Liver (tissue), 9 donors: ENCODE data around the gene TNK2. TPM values are rescaled to one million over a fixed set of nuclear protein-coding genes. Genes with fewer than 3 reads are reported as not detected.

Source experiments
- DNase-seq: peaks from one replicate; pipeline ENCODE4 v3.0.0-alpha.2; 2017; ENCODE audit warnings: low spot score
- H3K27ac ChIP-seq, 2 donors: one replicate each; pipeline ENCODE4 v1.7.0; 2013; ENCODE audit warnings: inconsistent platforms in 2 of 2, low read length in 2 of 2, control low read depth in 1 of 2, low read depth in 1 of 2, mild to moderate bottlenecking in 1 of 2
- H3K27me3 ChIP-seq, 4 donors: one replicate each; pipeline versions ENCODE4 v1.6.1 to v1.7.0; 2013; ENCODE audit warnings: low read length in 3 of 4, inconsistent platforms in 1 of 4, mild to moderate bottlenecking in 1 of 4, moderate library complexity in 1 of 4; ENCODE audit not compliant: control insufficient read depth in 4 of 4, insufficient read depth in 4 of 4
- H3K36me3 ChIP-seq, 4 donors: one replicate each; pipeline versions ENCODE4 v1.6.1 to v1.7.0; 2013; ENCODE audit warnings: low read length in 3 of 4, mild to moderate bottlenecking in 3 of 4, low read depth in 1 of 4, moderate library complexity in 1 of 4; ENCODE audit not compliant: control insufficient read depth in 4 of 4, insufficient read depth in 3 of 4
- H3K4me1 ChIP-seq, 4 donors: one replicate each; pipeline versions ENCODE4 v1.6.1 to v1.7.0; 2013; ENCODE audit warnings: low read length in 3 of 4, mild to moderate bottlenecking in 3 of 4, moderate library complexity in 1 of 4; ENCODE audit not compliant: control insufficient read depth in 4 of 4, insufficient read depth in 4 of 4
- H3K4me3 ChIP-seq, 3 donors: one replicate each; pipeline versions ENCODE4 v1.6.1 to v1.7.0; 2013; ENCODE audit warnings: low read length in 3 of 3, control low read depth in 1 of 3, low read depth in 1 of 3, mild to moderate bottlenecking in 1 of 3
- H3K9ac ChIP-seq, 2 donors: one replicate each; pipeline ENCODE4 v1.7.0; 2013; ENCODE audit warnings: low read length in 2 of 2, mild to moderate bottlenecking in 2 of 2, moderate library complexity in 2 of 2, control low read depth in 1 of 2, low read depth in 1 of 2
- H3K9me3 ChIP-seq, 4 donors: one replicate each; pipeline versions ENCODE4 v1.6.1 to v1.7.0; 2013; ENCODE audit warnings: low read length in 3 of 4; ENCODE audit not compliant: control insufficient read depth in 4 of 4
- EGR1 ChIP-seq, 2 donors: IDR thresholded peaks; 2 replicates each; pipeline ENCODE4 v1.6.1; 2016 to 2018; ENCODE audit warnings: antibody characterized with exemption in 2 of 2, low read depth in 2 of 2
- FOXA1 ChIP-seq: IDR thresholded peaks from 2 replicates; pipeline ENCODE4 v1.6.1; 2016; ENCODE audit warnings: antibody characterized with exemption
- FOXA2 ChIP-seq: IDR thresholded peaks from 2 replicates; pipeline ENCODE4 v1.6.1; 2016; ENCODE audit warnings: antibody characterized with exemption
- GABPA ChIP-seq, 2 donors: IDR thresholded peaks in 1 of 2; conservative IDR thresholded peaks in 1 of 2; 2 replicates each; pipeline ENCODE4 v1.6.1; 2016; ENCODE audit warnings: antibody characterized with exemption in 2 of 2, mild to moderate bottlenecking in 1 of 2, moderate library complexity in 1 of 2
- HNF4A ChIP-seq, 2 donors: conservative IDR thresholded peaks; 2 replicates each; pipeline ENCODE4 v1.6.1; 2016; ENCODE audit warnings: antibody characterized with exemption in 2 of 2, mild to moderate bottlenecking in 2 of 2
- HNF4G ChIP-seq: IDR thresholded peaks from 2 replicates; pipeline ENCODE4 v1.6.1; 2016; ENCODE audit warnings: antibody characterized with exemption
- JUND ChIP-seq, 2 donors: IDR thresholded peaks; 2 replicates each; pipeline ENCODE4 v1.6.1; 2016; ENCODE audit warnings: antibody characterized with exemption in 2 of 2
- NR2F2 ChIP-seq: IDR thresholded peaks from 2 replicates; pipeline ENCODE4 v1.6.1; 2016; ENCODE audit warnings: antibody characterized with exemption
- RAD21 ChIP-seq, 2 donors: IDR thresholded peaks; 2 replicates each; pipeline ENCODE4 v1.6.1; 2016; ENCODE audit warnings: antibody characterized with exemption in 2 of 2, mild to moderate bottlenecking in 2 of 2
- RXRA ChIP-seq, 2 donors: IDR thresholded peaks; 2 replicates each; pipeline ENCODE4 v1.6.1; 2017 to 2018; ENCODE audit warnings: antibody characterized with exemption in 2 of 2, mild to moderate bottlenecking in 1 of 2
- SP1 ChIP-seq: IDR thresholded peaks from 2 replicates; pipeline ENCODE4 v1.6.1; 2018; ENCODE audit warnings: antibody characterized with exemption, mild to moderate bottlenecking
- TAF1 ChIP-seq: conservative IDR thresholded peaks from 2 replicates; pipeline ENCODE4 v1.6.1; 2016; ENCODE audit warnings: antibody characterized with exemption, mild to moderate bottlenecking
- YY1 ChIP-seq: IDR thresholded peaks from 2 replicates; pipeline ENCODE4 v1.6.1; 2016; ENCODE audit warnings: antibody characterized with exemption, mild to moderate bottlenecking
- WGBS: extraction: QIAGEN DNeasy Blood & Tissue Kit; methylation state at CpG from one replicate; pipeline ENCODE4 v1.1.7; 2013; 5-methylcytosine and 5-hydroxymethylcytosine counted together
- polyA plus RNA-seq, 2 donors: library from polyadenylated mRNA; stranded (reverse) in 1 of 2; unstranded in 1 of 2; fragments of 200-250 nt in 1 of 2; fragments of >200 nt in 1 of 2; fragmentation: Nextera tagmentation in 1 of 2; extraction: Ambion mirVana in 1 of 2; gene quantifications; one replicate each; pipeline versions ENCODE4 v1.2.1 to v1.2.3, GENCODE V29; 2013 to 2015
- total RNA-seq, 2 donors: library from RNA; depleted of rRNA; stranded (reverse); fragments of >200 nt; gene quantifications; one replicate each; pipeline ENCODE4 v1.2.3, GENCODE V29; 2014
- TF ChIP-seq, protein P1 (sequence below): IDR thresholded peaks from 2 replicates; pipeline ENCODE4 v1.6.1; 2016; ENCODE audit warnings: antibody characterized with exemption
- TF ChIP-seq, protein P2 (sequence below): fragments of 150-350 bp; IDR thresholded peaks from 2 replicates; pipeline ENCODE4 v1.5.1; 2017; ENCODE audit warnings: improper control_type of control experiment, low read depth, low read length; ENCODE audit not compliant: missing input control
- TF ChIP-seq, protein P3 (sequence below): IDR thresholded peaks from 2 replicates; pipeline ENCODE4 v1.6.1; 2016; ENCODE audit warnings: antibody characterized with exemption, mild to moderate bottlenecking
- TF ChIP-seq, protein P4 (sequence below): IDR thresholded peaks from 2 replicates; pipeline ENCODE4 v1.6.1; 2016; ENCODE audit warnings: antibody characterized with exemption
- TF ChIP-seq, protein P5 (sequence below): IDR thresholded peaks from 2 replicates; pipeline ENCODE4 v1.6.1; 2016; ENCODE audit warnings: antibody characterized with exemption
- donor health status: healthy.
- donor health status: healthy.
- donor health status: healthy.
- donor health status: healthy.
- donor health status: healthy.

The TNK2 gene
- total and polyA plus RNA-seq, 4 donors, result 4.0 to 12.2 (median 8.8) TPM

DNA sequence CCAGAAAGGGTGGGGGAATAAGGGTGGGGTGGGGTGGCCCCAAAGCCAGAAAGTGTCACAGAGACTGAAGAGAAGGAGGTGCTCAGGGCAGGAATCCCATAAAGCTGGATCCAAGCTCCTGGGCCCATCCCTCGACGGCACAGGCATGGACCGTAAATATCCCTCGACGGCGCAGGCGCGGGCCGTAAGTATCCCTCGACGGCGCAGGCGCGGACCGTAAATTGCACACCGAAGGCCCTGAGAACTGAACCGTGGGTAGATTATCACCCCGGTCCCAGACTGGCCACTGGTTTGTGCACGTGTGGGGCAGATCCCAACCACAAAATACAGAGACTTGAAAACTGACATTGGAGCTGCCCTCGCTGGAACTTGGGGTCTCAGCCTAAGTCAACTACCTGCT lies 55.3 kb downstream of the TNK2 start:
- no peaks in the 10 kb centered on the region for H3K36me3 ChIP-seq
- no peaks in the 10 kb centered on the region for H3K9me3 ChIP-seq
- TF ChIP-seq GABPA (IDR thresholded peaks at IDR 0.05 in 1 of 2, conservative IDR thresholded peaks at IDR 0.05 in 1 of 2), result no peak
- TF ChIP-seq, protein P1, sequence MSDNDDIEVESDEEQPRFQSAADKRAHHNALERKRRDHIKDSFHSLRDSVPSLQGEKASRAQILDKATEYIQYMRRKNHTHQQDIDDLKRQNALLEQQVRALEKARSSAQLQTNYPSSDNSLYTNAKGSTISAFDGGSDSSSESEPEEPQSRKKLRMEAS, result no peak
- no peak for TF ChIP-seq TAF1
- no peak for TF ChIP-seq FOXA1
- TF ChIP-seq, protein P2, sequence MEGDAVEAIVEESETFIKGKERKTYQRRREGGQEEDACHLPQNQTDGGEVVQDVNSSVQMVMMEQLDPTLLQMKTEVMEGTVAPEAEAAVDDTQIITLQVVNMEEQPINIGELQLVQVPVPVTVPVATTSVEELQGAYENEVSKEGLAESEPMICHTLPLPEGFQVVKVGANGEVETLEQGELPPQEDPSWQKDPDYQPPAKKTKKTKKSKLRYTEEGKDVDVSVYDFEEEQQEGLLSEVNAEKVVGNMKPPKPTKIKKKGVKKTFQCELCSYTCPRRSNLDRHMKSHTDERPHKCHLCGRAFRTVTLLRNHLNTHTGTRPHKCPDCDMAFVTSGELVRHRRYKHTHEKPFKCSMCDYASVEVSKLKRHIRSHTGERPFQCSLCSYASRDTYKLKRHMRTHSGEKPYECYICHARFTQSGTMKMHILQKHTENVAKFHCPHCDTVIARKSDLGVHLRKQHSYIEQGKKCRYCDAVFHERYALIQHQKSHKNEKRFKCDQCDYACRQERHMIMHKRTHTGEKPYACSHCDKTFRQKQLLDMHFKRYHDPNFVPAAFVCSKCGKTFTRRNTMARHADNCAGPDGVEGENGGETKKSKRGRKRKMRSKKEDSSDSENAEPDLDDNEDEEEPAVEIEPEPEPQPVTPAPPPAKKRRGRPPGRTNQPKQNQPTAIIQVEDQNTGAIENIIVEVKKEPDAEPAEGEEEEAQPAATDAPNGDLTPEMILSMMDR, result no peak
- TF ChIP-seq NR2F2, result no peak
- no peak for TF ChIP-seq FOXA2
- TF ChIP-seq RAD21 (IDR thresholded peaks at IDR 0.05), result no peak
- no peak for TF ChIP-seq YY1
- TF ChIP-seq, protein P3, sequence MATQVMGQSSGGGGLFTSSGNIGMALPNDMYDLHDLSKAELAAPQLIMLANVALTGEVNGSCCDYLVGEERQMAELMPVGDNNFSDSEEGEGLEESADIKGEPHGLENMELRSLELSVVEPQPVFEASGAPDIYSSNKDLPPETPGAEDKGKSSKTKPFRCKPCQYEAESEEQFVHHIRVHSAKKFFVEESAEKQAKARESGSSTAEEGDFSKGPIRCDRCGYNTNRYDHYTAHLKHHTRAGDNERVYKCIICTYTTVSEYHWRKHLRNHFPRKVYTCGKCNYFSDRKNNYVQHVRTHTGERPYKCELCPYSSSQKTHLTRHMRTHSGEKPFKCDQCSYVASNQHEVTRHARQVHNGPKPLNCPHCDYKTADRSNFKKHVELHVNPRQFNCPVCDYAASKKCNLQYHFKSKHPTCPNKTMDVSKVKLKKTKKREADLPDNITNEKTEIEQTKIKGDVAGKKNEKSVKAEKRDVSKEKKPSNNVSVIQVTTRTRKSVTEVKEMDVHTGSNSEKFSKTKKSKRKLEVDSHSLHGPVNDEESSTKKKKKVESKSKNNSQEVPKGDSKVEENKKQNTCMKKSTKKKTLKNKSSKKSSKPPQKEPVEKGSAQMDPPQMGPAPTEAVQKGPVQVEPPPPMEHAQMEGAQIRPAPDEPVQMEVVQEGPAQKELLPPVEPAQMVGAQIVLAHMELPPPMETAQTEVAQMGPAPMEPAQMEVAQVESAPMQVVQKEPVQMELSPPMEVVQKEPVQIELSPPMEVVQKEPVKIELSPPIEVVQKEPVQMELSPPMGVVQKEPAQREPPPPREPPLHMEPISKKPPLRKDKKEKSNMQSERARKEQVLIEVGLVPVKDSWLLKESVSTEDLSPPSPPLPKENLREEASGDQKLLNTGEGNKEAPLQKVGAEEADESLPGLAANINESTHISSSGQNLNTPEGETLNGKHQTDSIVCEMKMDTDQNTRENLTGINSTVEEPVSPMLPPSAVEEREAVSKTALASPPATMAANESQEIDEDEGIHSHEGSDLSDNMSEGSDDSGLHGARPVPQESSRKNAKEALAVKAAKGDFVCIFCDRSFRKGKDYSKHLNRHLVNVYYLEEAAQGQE, result no peak
- TF ChIP-seq HNF4G, result no peak
- no peak for TF ChIP-seq HNF4A (conservative IDR thresholded peaks at IDR 0.05)
- TF ChIP-seq EGR1 (IDR thresholded peaks at IDR 0.05; ENCODE audit: low read depth in 2 of 2), result no peak
- TF ChIP-seq RXRA (IDR thresholded peaks at IDR 0.05), result no peak
- no peak for TF ChIP-seq JUND (IDR thresholded peaks at IDR 0.05)
- TF ChIP-seq, protein P4, sequence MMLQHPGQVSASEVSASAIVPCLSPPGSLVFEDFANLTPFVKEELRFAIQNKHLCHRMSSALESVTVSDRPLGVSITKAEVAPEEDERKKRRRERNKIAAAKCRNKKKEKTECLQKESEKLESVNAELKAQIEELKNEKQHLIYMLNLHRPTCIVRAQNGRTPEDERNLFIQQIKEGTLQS, result no peak
- TF ChIP-seq, protein P5, sequence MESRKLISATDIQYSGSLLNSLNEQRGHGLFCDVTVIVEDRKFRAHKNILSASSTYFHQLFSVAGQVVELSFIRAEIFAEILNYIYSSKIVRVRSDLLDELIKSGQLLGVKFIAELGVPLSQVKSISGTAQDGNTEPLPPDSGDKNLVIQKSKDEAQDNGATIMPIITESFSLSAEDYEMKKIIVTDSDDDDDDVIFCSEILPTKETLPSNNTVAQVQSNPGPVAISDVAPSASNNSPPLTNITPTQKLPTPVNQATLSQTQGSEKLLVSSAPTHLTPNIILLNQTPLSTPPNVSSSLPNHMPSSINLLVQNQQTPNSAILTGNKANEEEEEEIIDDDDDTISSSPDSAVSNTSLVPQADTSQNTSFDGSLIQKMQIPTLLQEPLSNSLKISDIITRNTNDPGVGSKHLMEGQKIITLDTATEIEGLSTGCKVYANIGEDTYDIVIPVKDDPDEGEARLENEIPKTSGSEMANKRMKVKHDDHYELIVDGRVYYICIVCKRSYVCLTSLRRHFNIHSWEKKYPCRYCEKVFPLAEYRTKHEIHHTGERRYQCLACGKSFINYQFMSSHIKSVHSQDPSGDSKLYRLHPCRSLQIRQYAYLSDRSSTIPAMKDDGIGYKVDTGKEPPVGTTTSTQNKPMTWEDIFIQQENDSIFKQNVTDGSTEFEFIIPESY, result no peak
- TF ChIP-seq SP1, result no peak
- no peak overlapping the region for H3K9ac ChIP-seq
- no peak overlapping the region for H3K4me3 ChIP-seq
- WGBS, result 96% methylated on average over 20 of the region's 20 CpGs
- no peak for DNase-seq
- H3K4me1 ChIP-seq, result peaks cover 11 to 19% (median 13%) of the 10 kb centered on the region in 4 donors
- H3K27ac ChIP-seq, result peak overlapping the region in 1 of 2 donors; percentile 78
- H3K27me3 ChIP-seq, result no peaks in the 10 kb centered on the region
